CD4-positive, alpha-beta T cell (primary cell): ENCODE results near the gene HAGH. TPM values are rescaled to one million over a fixed set of nuclear protein-coding genes. Genes with fewer than 3 reads are reported as not detected.

Experiments
- ATAC-seq: fragments of 200-7000 bp; cut with Tn5 transposase; one replicate; pipeline ENCODE4 v1.10.0; 2022; ENCODE audit warnings: mild to moderate bottlenecking; ENCODE audit not compliant: poor library complexity
- CTCF ChIA-PET: fragments of 350-600 bp; sonication (Branson Sonifier 250); formaldehyde crosslinking; loops from one replicate; lab custom pipeline; 2021; ENCODE audit warnings: antibody characterized with exemption, inconsistent platforms; lab: Charles Lee
- POLR2A ChIA-PET: fragments of 350-600 bp; sonication (Branson Sonifier 250); formaldehyde crosslinking; loops from one replicate; lab custom pipeline; 2021; ENCODE audit warnings: antibody characterized with exemption, inconsistent platforms; lab: Charles Lee
- DNase-seq, 14 experiments: peaks; one replicate each; pipeline ENCODE4 v3.0.0-alpha.2; 2013 to 2020; ENCODE audit warnings: mixed read lengths in 2 of 14
- H3K27ac ChIP-seq, 2 donors: one replicate each; pipeline versions ENCODE4 v1.5.1 to v1.7.0; 2013; ENCODE audit warnings: low read length in 2 of 2, low read depth in 1 of 2, mild to moderate bottlenecking in 1 of 2
- H3K27me3 ChIP-seq, 2 experiments: 1 replicate in 1 of 2; 2 replicates in 1 of 2; pipeline versions ENCODE4 v1.6.1 to v1.7.0; 2013; ENCODE audit warnings: low read length in 2 of 2, control low read depth in 1 of 2, mild to moderate bottlenecking in 1 of 2, moderate library complexity in 1 of 2; ENCODE audit not compliant: insufficient read depth in 2 of 2, control insufficient read depth in 1 of 2
- H3K36me3 ChIP-seq: one replicate; pipeline ENCODE4 v1.6.1; 2013; ENCODE audit warnings: low read length, control low read depth; ENCODE audit not compliant: insufficient read depth
- H3K4me1 ChIP-seq: one replicate; pipeline ENCODE4 v1.6.1; 2013; ENCODE audit warnings: low read length, control low read depth; ENCODE audit not compliant: insufficient read depth
- H3K4me3 ChIP-seq: one replicate; pipeline ENCODE4 v1.5.1; 2013; ENCODE audit warnings: mild to moderate bottlenecking, low read length, moderate library complexity
- H3K9me3 ChIP-seq, 2 experiments: 1 replicate in 1 of 2; 2 replicates in 1 of 2; pipeline versions ENCODE4 v1.6.1 to v1.7.0; 2013; ENCODE audit warnings: low read length in 2 of 2, mild to moderate bottlenecking in 2 of 2, control low read depth in 1 of 2, moderate library complexity in 1 of 2; ENCODE audit not compliant: control insufficient read depth in 1 of 2, insufficient read depth in 1 of 2
- H3K27ac Mint-ChIP-seq: one replicate; pipeline ENCODE4 v1.8.0; 2020; ENCODE audit warnings: mixed read lengths
- H3K27me3 Mint-ChIP-seq: one replicate; pipeline ENCODE4 v1.8.0; 2021; ENCODE audit warnings: mixed read lengths
- H3K36me3 Mint-ChIP-seq: one replicate; pipeline ENCODE4 v1.8.0; 2021; ENCODE audit warnings: low read depth, mixed read lengths
- H3K4me1 Mint-ChIP-seq: one replicate; pipeline ENCODE4 v1.8.0; 2021; ENCODE audit warnings: low read depth, mixed read lengths
- H3K4me3 Mint-ChIP-seq: one replicate; pipeline ENCODE4 v1.8.0; 2020; ENCODE audit warnings: mild to moderate bottlenecking, mixed read lengths
- H3K9me3 Mint-ChIP-seq: one replicate; pipeline ENCODE4 v1.8.0; 2020; ENCODE audit warnings: mixed read lengths
- intact Hi-C, 2 experiments: fragments of 100-400 bp; cut with DNase I in 1 of 2; cut with micrococcal nuclease in 1 of 2; formaldehyde crosslinking; loops; one replicate each; pipeline versions ENCODE4 v1.15.1 to v1.9.0; 2023 to 2025; cut with DNase I, micrococcal nuclease
- total RNA-seq, 174 experiments: library from RNA in 2 of 174; stranded (reverse) in 2 of 174; gene quantifications; one replicate each; pipeline ENCODE4 v1.2.3 and lab custom pipeline; 2021 to 2026
- TF ChIP-seq, protein P1 (sequence below): fragments of 200-600 bp; IDR thresholded peaks from one replicate; pipeline ENCODE4 v1.8.0; 2022; ENCODE audit warnings: antibody characterized with exemption, mild to moderate bottlenecking

The HAGH gene
- total RNA-seq, 2 experiments from 2014 or later, result 20.9 to 22.7 TPM

DNA sequence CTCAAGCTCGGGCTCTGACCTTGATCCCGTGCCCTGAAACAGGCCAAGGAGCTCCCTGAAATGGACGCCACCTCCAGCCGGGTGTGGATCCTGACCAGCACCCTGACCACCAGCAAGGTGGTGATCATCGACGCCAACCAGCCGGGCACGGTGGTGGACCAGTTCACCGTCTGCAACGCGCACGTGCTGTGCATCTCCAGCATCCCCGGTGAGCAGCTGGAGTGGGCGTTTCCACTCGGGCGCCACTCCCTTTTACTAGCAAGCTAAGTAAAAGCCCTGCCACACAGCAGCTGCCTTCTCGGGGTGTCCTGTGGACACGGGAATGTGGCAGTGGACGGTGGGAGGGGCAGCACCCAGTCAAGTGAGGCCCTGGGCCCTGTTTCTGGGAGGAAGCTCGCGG lies 61.7 kb downstream of the HAGH start:
- ChIA-PET POLR2A (interaction anchor here (1.3 to 1.9 kb wide), 3 partner anchors 9 to 59 kb away, joined by 3 to 7 read pairs (median 5); partner anchors contain the start of genes MAPK8IP3, NUBP2 and SPSB3), CTCF (interaction anchor here (0.9 kb wide), 1 partner anchor 59 kb away, joined by 3 read pairs; no protein-coding TSS in a partner anchor)
- Histone ChIP-seq H3K4me3 (no peak overlapping the region), H3K27ac (no peak overlapping the region), H3K27me3 (no peaks in the 10 kb centered on the region), H3K36me3 (peaks cover 72% of the 10 kb centered on the region), H3K9me3 (no peaks in the 10 kb centered on the region), H3K4me1 (peaks cover 3% of the 10 kb centered on the region)
- DNase-seq, result no peak
- Mint-ChIP-seq H3K4me3 (no peak overlapping the region), H3K36me3 (peaks cover 32% of the 10 kb centered on the region), H3K4me1 (peaks cover 2% of the 10 kb centered on the region), H3K9me3 (no peaks in the 10 kb centered on the region), H3K27ac (no peak overlapping the region), H3K27me3 (no peaks in the 10 kb centered on the region)
- TF ChIP-seq, protein P1, sequence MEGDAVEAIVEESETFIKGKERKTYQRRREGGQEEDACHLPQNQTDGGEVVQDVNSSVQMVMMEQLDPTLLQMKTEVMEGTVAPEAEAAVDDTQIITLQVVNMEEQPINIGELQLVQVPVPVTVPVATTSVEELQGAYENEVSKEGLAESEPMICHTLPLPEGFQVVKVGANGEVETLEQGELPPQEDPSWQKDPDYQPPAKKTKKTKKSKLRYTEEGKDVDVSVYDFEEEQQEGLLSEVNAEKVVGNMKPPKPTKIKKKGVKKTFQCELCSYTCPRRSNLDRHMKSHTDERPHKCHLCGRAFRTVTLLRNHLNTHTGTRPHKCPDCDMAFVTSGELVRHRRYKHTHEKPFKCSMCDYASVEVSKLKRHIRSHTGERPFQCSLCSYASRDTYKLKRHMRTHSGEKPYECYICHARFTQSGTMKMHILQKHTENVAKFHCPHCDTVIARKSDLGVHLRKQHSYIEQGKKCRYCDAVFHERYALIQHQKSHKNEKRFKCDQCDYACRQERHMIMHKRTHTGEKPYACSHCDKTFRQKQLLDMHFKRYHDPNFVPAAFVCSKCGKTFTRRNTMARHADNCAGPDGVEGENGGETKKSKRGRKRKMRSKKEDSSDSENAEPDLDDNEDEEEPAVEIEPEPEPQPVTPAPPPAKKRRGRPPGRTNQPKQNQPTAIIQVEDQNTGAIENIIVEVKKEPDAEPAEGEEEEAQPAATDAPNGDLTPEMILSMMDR, result no peak
- intact Hi-C loops, result loop anchor here in 1 of 2 experiments (5.0 kb wide), 1 partner anchor 177 kb away; the partner anchor contains the start of gene MSRB1
- ATAC-seq, result no peak

DNA sequence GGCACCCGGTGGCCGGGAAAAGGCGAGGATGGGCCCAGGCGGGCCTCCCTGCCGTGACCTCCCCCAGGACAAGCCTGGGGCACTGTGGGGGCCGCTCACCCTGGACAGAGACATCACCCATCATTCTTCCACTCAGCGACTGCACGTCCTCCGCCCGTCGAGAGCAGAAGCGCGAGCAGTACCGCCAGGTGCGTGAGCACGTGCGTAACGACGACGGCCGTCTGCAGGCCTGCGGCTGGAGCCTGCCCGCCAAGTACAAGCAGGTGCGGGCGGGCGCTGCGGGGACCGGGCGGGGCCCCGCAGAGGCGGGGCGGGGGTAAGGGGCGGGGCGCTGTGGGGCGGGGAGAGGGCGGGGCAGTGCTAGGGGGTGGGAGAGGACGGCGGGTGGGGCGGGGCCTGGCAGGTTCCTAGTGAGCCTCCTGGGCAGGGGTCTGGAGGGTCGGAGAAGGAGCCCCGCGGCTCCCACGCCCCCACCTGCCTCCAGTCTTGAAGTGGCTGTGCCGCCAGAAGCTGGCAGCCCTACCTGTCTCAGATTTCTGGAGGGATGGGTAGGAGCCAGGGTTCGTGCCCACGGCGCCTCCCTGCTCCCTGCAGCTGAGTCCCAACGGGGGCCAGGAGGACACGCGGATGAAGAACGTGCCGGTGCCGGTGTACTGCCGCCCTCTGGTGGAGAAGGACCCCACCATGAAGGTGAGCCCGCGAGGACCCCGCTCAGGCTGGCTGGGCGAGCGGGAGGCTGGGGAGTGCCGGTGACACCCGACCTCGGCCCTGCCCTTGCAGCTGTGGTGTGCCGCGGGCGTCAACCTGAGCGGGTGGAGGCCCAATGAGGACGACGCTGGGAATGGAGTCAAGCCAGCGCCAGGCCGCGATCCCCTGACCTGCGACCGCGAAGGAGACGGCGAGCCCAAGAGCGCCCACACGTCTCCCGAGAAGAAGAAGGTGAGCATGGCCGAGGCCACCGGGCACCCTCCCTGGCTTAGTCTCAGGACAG lies 62.8 kb downstream of the HAGH start:
- CTCF ChIA-PET, result interaction anchor here (0.9 kb wide), 1 partner anchor 58 kb away, joined by 3 read pairs; no protein-coding TSS in a partner anchor
- no peak overlapping the region for H3K4me3 ChIP-seq
- Mint-ChIP-seq H3K36me3 (peaks cover 25% of the 10 kb centered on the region), H3K27ac (no peak overlapping the region), H3K9me3 (no peaks in the 10 kb centered on the region), H3K4me3 (no peak overlapping the region), H3K4me1 (no peaks in the 10 kb centered on the region), H3K27me3 (no peaks in the 10 kb centered on the region)
- H3K4me1 ChIP-seq, result no peaks in the 10 kb centered on the region
- ATAC-seq, result no peak
- peaks cover 72% of the 10 kb centered on the region for H3K36me3 ChIP-seq
- H3K27me3 ChIP-seq, result no peaks in the 10 kb centered on the region
- no peak overlapping the region for H3K27ac ChIP-seq
- POLR2A ChIA-PET, result interaction anchor here (1.3 to 1.9 kb wide), 3 partner anchors 10 to 58 kb away, joined by 3 to 7 read pairs (median 5); partner anchors contain the start of genes MAPK8IP3, NUBP2 and SPSB3
- intact Hi-C loops, result no loop called here
- TF ChIP-seq, protein P1, result no peak
- H3K9me3 ChIP-seq, result no peaks in the 10 kb centered on the region
- no peak for DNase-seq

DNA sequence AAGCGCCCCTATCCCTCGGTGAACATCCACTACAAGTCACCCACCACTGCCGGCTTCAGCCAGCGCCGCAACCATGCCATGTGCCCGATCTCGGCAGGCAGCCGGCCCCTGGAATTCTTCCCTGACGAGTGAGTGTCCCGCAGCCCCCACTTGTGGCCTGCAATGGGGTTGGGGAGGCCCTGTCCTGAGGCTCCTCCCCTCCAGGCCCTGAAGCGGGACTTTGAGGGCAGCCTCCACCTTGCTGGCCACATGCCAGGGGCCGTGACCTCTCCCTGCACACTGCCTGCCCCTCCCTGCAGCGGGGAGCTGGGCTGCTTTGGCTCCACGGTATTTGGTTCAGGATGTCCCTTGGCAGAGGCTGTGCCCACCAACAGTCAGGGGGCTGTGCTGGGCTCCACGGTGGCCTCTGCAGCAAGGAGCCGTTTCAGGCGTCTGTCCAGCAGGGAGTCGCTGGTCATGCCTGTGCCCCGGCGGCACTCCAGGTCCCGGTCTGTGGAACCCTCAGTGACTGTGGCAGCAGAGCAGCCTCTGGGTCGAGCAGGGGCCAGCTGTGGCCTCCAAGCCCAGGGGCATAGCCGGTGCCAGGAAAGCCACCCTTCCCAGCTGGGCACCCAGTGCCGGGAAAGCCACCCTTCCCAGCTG lies 63.6 kb downstream of the HAGH start:
- DNase-seq, result no peak
- intact Hi-C loops, result no loop called here
- no peak overlapping the region for H3K27ac Mint-ChIP-seq
- TF ChIP-seq, protein P1, result no peak
- H3K4me3 Mint-ChIP-seq, result no peak overlapping the region
- peaks cover under 1% of the 10 kb centered on the region for H3K4me1 ChIP-seq
- no peaks in the 10 kb centered on the region for H3K4me1 Mint-ChIP-seq
- POLR2A ChIA-PET, result no interaction called here
- no peaks in the 10 kb centered on the region for H3K27me3 Mint-ChIP-seq
- H3K27ac ChIP-seq, result no peak overlapping the region
- no peaks in the 10 kb centered on the region for H3K27me3 ChIP-seq
- H3K9me3 Mint-ChIP-seq, result no peaks in the 10 kb centered on the region
- CTCF ChIA-PET, result no interaction called here
- peaks cover 70% of the 10 kb centered on the region for H3K36me3 ChIP-seq
- ATAC-seq, result no peak
- H3K4me3 ChIP-seq, result no peak overlapping the region
- peaks cover 18% of the 10 kb centered on the region for H3K36me3 Mint-ChIP-seq
- H3K9me3 ChIP-seq, result no peaks in the 10 kb centered on the region
